Esophagus (tissue), 2 donors: Measurements from ENCODE around the gene AGRP. TPM values are rescaled to one million over a fixed set of nuclear protein-coding genes. Genes with fewer than 3 reads are reported as not detected.

ENCODE experiments used
- H3K27ac ChIP-seq, 2 donors: one replicate each; pipeline ENCODE4 v1.5.1; 2013; ENCODE audit warnings: low read depth in 2 of 2, mild to moderate bottlenecking in 2 of 2, inconsistent platforms in 1 of 2, low read length in 1 of 2, moderate library complexity in 1 of 2
- H3K27me3 ChIP-seq, 2 donors: one replicate each; pipeline ENCODE4 v1.6.1; 2013; ENCODE audit warnings: low read length in 2 of 2, control low read depth in 1 of 2, mild to moderate bottlenecking in 1 of 2; ENCODE audit not compliant: insufficient read depth in 2 of 2, control insufficient read depth in 1 of 2
- H3K36me3 ChIP-seq, 2 donors: one replicate each; pipeline ENCODE4 v1.6.1; 2013; ENCODE audit warnings: low read length in 1 of 2; ENCODE audit not compliant: control insufficient read depth in 2 of 2, insufficient read depth in 2 of 2
- H3K4me1 ChIP-seq, 2 donors: one replicate each; pipeline ENCODE4 v1.6.1; 2013; ENCODE audit warnings: low read length in 1 of 2; ENCODE audit not compliant: control insufficient read depth in 2 of 2, insufficient read depth in 2 of 2
- H3K4me3 ChIP-seq, 2 donors: one replicate each; pipeline ENCODE4 v1.5.1; 2013; ENCODE audit warnings: low read length in 2 of 2, mild to moderate bottlenecking in 2 of 2, low read depth in 1 of 2, moderate library complexity in 1 of 2
- H3K9me3 ChIP-seq, 2 donors: one replicate each; pipeline ENCODE4 v1.6.1; 2013; ENCODE audit warnings: mild to moderate bottlenecking in 2 of 2, low read depth in 1 of 2, low read length in 1 of 2, moderate library complexity in 1 of 2; ENCODE audit not compliant: control insufficient read depth in 2 of 2, insufficient read depth in 1 of 2
- WGBS, 2 donors: extraction: QIAGEN DNeasy Blood & Tissue Kit; methylation state at CpG; one replicate each; pipeline ENCODE4 v1.1.7; 2013; 5-methylcytosine and 5-hydroxymethylcytosine counted together
- polyA plus RNA-seq, 2 donors: library from polyadenylated mRNA; stranded (reverse); fragments of 200-250 nt; gene quantifications; one replicate each; pipeline ENCODE4 v1.2.3, GENCODE V29; 2013
- donor health status: healthy with polysubstance abuse.
- donor health status: Bipolar disorder and iron deficiency.

Gene AGRP
- not detected for polyA plus RNA-seq

GRCh38 chr16:67483150-67483549 lies at the start of gene AGRP:
AGRP (minus strand) TSS chr16:67483547; CDS start chr16:67483398, 149 bp downstream.
- WGBS, 2 donors = 93 to 95% methylated on average over 6 of the region's 6 CpGs

GRCh38 chr16:67531247-67531646 lies 47.9 kb upstream of the AGRP start:
- H3K4me3 ChIP-seq = no peak overlapping the region
- WGBS, 2 donors = 81 to 87% methylated on average over 4 of the region's 4 CpGs

More at GRCh38 chr16:67483150-67483549, at the start of gene AGRP:
- Histone ChIP-seq H3K27me3 (no peaks in the 10 kb centered on the region), H3K27ac (no peak within 1 kb of the TSS), H3K36me3 (no peaks in the 10 kb centered on the region), H3K4me1 (peaks cover 5 to 7% of the 10 kb centered on the region in 2 donors), H3K4me3 (no peak within 1 kb of the TSS), H3K9me3 (no peaks in the 10 kb centered on the region)

GRCh38 chr16:67530013-67530939 lies 46.9 kb upstream of the AGRP start:
- peaks cover 0 to 7% of the 10 kb centered on the region in 2 donors for H3K4me1 ChIP-seq
- no peaks in the 10 kb centered on the region for H3K27me3 ChIP-seq
- no peaks in the 10 kb centered on the region for H3K9me3 ChIP-seq
- peak overlapping the region; percentile 76 to 77 for H3K27ac ChIP-seq
- WGBS, 2 donors = 5 to 10% methylated on average over 38 to 48 of the region's 48 CpGs
- no peaks in the 10 kb centered on the region for H3K36me3 ChIP-seq
- peak overlapping the region; percentile 43 to 61 for H3K4me3 ChIP-seq

More at GRCh38 chr16:67531247-67531646, 47.9 kb upstream of the AGRP start:
- no peaks in the 10 kb centered on the region for H3K36me3 ChIP-seq
- no peaks in the 10 kb centered on the region for H3K27me3 ChIP-seq
- no peaks in the 10 kb centered on the region for H3K9me3 ChIP-seq
- H3K4me1 ChIP-seq = peaks cover 0 to 7% of the 10 kb centered on the region in 2 donors
- peak overlapping the region in 1 of 2 donors; percentile 77 for H3K27ac ChIP-seq

GRCh38 chr16:67529582-67530012 lies 46.2 kb upstream of the AGRP start:
- 8 to 10% methylated on average over 16 of the region's 16 CpGs for WGBS, 2 donors

DNA sequence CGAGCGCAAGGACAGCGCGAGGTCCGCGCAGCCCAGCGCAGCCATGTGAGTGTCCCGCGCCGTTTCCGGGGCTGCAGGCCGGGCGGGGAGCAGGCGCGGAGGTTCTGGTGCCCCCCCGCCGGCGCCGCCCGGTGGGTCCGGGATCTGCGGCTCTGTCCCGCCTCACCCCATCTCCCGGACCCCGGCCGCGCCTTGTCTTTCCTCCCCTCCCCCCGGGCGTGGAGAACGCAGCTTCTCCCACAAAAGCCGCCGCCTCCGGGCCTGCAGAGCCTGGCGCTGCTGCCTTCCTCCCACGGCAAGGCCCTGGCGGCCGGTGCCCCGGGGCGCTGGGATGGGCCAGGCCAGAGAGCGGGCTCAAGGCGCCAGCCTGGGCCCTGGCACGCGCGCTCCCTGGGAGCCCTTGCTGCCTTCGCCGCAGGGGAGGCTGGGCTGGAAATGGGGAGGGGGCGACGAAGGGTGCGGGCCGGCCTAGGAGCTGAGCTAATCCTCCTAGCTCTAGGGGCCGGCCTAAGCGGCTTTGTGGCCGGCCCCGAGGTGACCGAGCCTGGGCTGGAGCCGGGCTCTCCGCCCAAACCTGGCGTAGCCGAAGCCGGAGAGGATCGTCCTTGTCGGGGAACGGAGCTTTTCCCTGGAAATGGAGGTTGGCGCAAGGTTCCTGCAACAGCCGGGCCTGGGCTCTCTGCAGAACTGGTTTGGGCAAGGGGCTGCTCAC lies 45.7 kb upstream of the AGRP start:
- Histone ChIP-seq H3K27me3 (no peaks in the 10 kb centered on the region), H3K4me3 (peak overlapping the region; percentile 43 to 61), H3K36me3 (no peaks in the 10 kb centered on the region), H3K9me3 (no peaks in the 10 kb centered on the region), H3K27ac (peak overlapping the region; percentile 76 to 77), H3K4me1 (peaks cover 0 to 7% of the 10 kb centered on the region in 2 donors)
- WGBS, 2 donors = 2 to 3% methylated on average over 55 to 65 of the region's 65 CpGs

More at GRCh38 chr16:67529582-67530012, 46.2 kb upstream of the AGRP start:
- Histone ChIP-seq H3K27me3 (no peaks in the 10 kb centered on the region), H3K9me3 (no peaks in the 10 kb centered on the region), H3K27ac (peak overlapping the region; percentile 76 to 77), H3K4me3 (peak overlapping the region; percentile 43 to 61), H3K4me1 (peaks cover 0 to 7% of the 10 kb centered on the region in 2 donors), H3K36me3 (no peaks in the 10 kb centered on the region)

GRCh38 chr16:67528222-67528869 lies 45.0 kb upstream of the AGRP start, which contains the start of gene RIPOR1:
RIPOR1 (plus strand) TSS chr16:67528829; CDS start chr16:67538447, 9,618 bp downstream.
- H3K4me1 ChIP-seq = peaks cover 0 to 7% of the 10 kb centered on the region in 2 donors
- peak within 1 kb of the TSS; percentile 43 to 61 for H3K4me3 ChIP-seq
- no peaks in the 10 kb centered on the region for H3K36me3 ChIP-seq
- peak within 1 kb of the TSS; percentile 76 to 77 for H3K27ac ChIP-seq
- 16 to 18% methylated on average over 31 to 45 of the region's 45 CpGs for WGBS, 2 donors
- no peaks in the 10 kb centered on the region for H3K9me3 ChIP-seq
- H3K27me3 ChIP-seq = no peaks in the 10 kb centered on the region

GRCh38 chr16:67526149-67526791 lies 42.9 kb upstream of the AGRP start:
- no peaks in the 10 kb centered on the region for H3K27me3 ChIP-seq
- WGBS, 2 donors = 77% methylated on average over 3 of the region's 3 CpGs
- H3K4me3 ChIP-seq = no peak overlapping the region
- no peaks in the 10 kb centered on the region for H3K36me3 ChIP-seq
- no peak overlapping the region for H3K27ac ChIP-seq
- H3K4me1 ChIP-seq = peaks cover 0 to 7% of the 10 kb centered on the region in 2 donors
- no peaks in the 10 kb centered on the region for H3K9me3 ChIP-seq

GRCh38 chr16:67525176-67525860 lies 42.0 kb upstream of the AGRP start:
- no peak overlapping the region for H3K27ac ChIP-seq
- H3K9me3 ChIP-seq = no peaks in the 10 kb centered on the region
- 67 to 70% methylated on average over 11 of the region's 11 CpGs for WGBS, 2 donors
- no peaks in the 10 kb centered on the region for H3K36me3 ChIP-seq
- peaks cover 0 to 7% of the 10 kb centered on the region in 2 donors for H3K4me1 ChIP-seq
- H3K4me3 ChIP-seq = no peak overlapping the region
- no peaks in the 10 kb centered on the region for H3K27me3 ChIP-seq
